GM19397 (cell line): ENCODE data around the gene ZP1.

Source experiments
- ATAC-seq: cut with Tn5 transposase; IDR thresholded peaks from one replicate; pipeline ENCODE4 v1.9.1; 2021; ENCODE audit warnings: mild to moderate bottlenecking, moderate library complexity; ENCODE audit not compliant: unreplicated experiment

Gene ZP1

GRCh38 chr11:60921777-60922335 lies 54.5 kb downstream of the ZP1 start:
- no peak for ATAC-seq

- ATAC-seq, result no peak
Measured at GRCh38 chr11:60922906-60923305, 55.6 kb downstream of the ZP1 start.

GRCh38 chr11:60923326-60923725 lies 56.0 kb downstream of the ZP1 start:
- ATAC-seq, result no peak

GRCh38 chr11:60923800-60924109 lies 56.4 kb downstream of the ZP1 start:
- no peak for ATAC-seq

GRCh38 chr11:60924110-60924905 lies 57.0 kb downstream of the ZP1 start, which contains the start of gene TMEM132A:
Gene TMEM132A (plus strand): TSS chr11:60924460. CDS start chr11:60924634, 174 bp downstream.
- ATAC-seq, result peak; percentile 46
